Liver (tissue), 9 donors: ENCODE results near the gene RALGPS1. TPM values are rescaled to one million over a fixed set of nuclear protein-coding genes. Genes with fewer than 3 reads are reported as not detected.

Experiments used
- DNase-seq: peaks from one replicate; pipeline ENCODE4 v3.0.0-alpha.2; 2017; ENCODE audit warnings: low spot score
- H3K27ac ChIP-seq, 2 donors: one replicate each; pipeline ENCODE4 v1.7.0; 2013; ENCODE audit warnings: inconsistent platforms in 2 of 2, low read length in 2 of 2, control low read depth in 1 of 2, low read depth in 1 of 2, mild to moderate bottlenecking in 1 of 2
- H3K27me3 ChIP-seq, 4 donors: one replicate each; pipeline versions ENCODE4 v1.6.1 to v1.7.0; 2013; ENCODE audit warnings: low read length in 3 of 4, inconsistent platforms in 1 of 4, mild to moderate bottlenecking in 1 of 4, moderate library complexity in 1 of 4; ENCODE audit not compliant: control insufficient read depth in 4 of 4, insufficient read depth in 4 of 4
- H3K36me3 ChIP-seq, 4 donors: one replicate each; pipeline versions ENCODE4 v1.6.1 to v1.7.0; 2013; ENCODE audit warnings: low read length in 3 of 4, mild to moderate bottlenecking in 3 of 4, low read depth in 1 of 4, moderate library complexity in 1 of 4; ENCODE audit not compliant: control insufficient read depth in 4 of 4, insufficient read depth in 3 of 4
- H3K4me1 ChIP-seq, 4 donors: one replicate each; pipeline versions ENCODE4 v1.6.1 to v1.7.0; 2013; ENCODE audit warnings: low read length in 3 of 4, mild to moderate bottlenecking in 3 of 4, moderate library complexity in 1 of 4; ENCODE audit not compliant: control insufficient read depth in 4 of 4, insufficient read depth in 4 of 4
- H3K4me3 ChIP-seq, 3 donors: one replicate each; pipeline versions ENCODE4 v1.6.1 to v1.7.0; 2013; ENCODE audit warnings: low read length in 3 of 3, control low read depth in 1 of 3, low read depth in 1 of 3, mild to moderate bottlenecking in 1 of 3
- H3K9ac ChIP-seq, 2 donors: one replicate each; pipeline ENCODE4 v1.7.0; 2013; ENCODE audit warnings: low read length in 2 of 2, mild to moderate bottlenecking in 2 of 2, moderate library complexity in 2 of 2, control low read depth in 1 of 2, low read depth in 1 of 2
- H3K9me3 ChIP-seq, 4 donors: one replicate each; pipeline versions ENCODE4 v1.6.1 to v1.7.0; 2013; ENCODE audit warnings: low read length in 3 of 4; ENCODE audit not compliant: control insufficient read depth in 4 of 4
- ATF3 ChIP-seq: IDR thresholded peaks from 2 replicates; pipeline ENCODE4 v1.6.1; 2016; ENCODE audit warnings: antibody characterized with exemption
- CTCF ChIP-seq: fragments of 150-350 bp; IDR thresholded peaks from 2 replicates; pipeline ENCODE4 v1.5.1; 2017; ENCODE audit warnings: improper control_type of control experiment, low read depth, low read length; ENCODE audit not compliant: missing input control
- EGR1 ChIP-seq, 2 donors: IDR thresholded peaks; 2 replicates each; pipeline ENCODE4 v1.6.1; 2016 to 2018; ENCODE audit warnings: antibody characterized with exemption in 2 of 2, low read depth in 2 of 2
- FOXA2 ChIP-seq: IDR thresholded peaks from 2 replicates; pipeline ENCODE4 v1.6.1; 2016; ENCODE audit warnings: antibody characterized with exemption
- GABPA ChIP-seq, 2 donors: IDR thresholded peaks in 1 of 2; conservative IDR thresholded peaks in 1 of 2; 2 replicates each; pipeline ENCODE4 v1.6.1; 2016; ENCODE audit warnings: antibody characterized with exemption in 2 of 2, mild to moderate bottlenecking in 1 of 2, moderate library complexity in 1 of 2
- HNF4A ChIP-seq, 2 donors: conservative IDR thresholded peaks; 2 replicates each; pipeline ENCODE4 v1.6.1; 2016; ENCODE audit warnings: antibody characterized with exemption in 2 of 2, mild to moderate bottlenecking in 2 of 2
- HNF4G ChIP-seq: IDR thresholded peaks from 2 replicates; pipeline ENCODE4 v1.6.1; 2016; ENCODE audit warnings: antibody characterized with exemption
- JUND ChIP-seq, 2 donors: IDR thresholded peaks; 2 replicates each; pipeline ENCODE4 v1.6.1; 2016; ENCODE audit warnings: antibody characterized with exemption in 2 of 2
- NR2F2 ChIP-seq: IDR thresholded peaks from 2 replicates; pipeline ENCODE4 v1.6.1; 2016; ENCODE audit warnings: antibody characterized with exemption
- RAD21 ChIP-seq, 2 donors: IDR thresholded peaks; 2 replicates each; pipeline ENCODE4 v1.6.1; 2016; ENCODE audit warnings: antibody characterized with exemption in 2 of 2, mild to moderate bottlenecking in 2 of 2
- RXRA ChIP-seq, 2 donors: IDR thresholded peaks; 2 replicates each; pipeline ENCODE4 v1.6.1; 2017 to 2018; ENCODE audit warnings: antibody characterized with exemption in 2 of 2, mild to moderate bottlenecking in 1 of 2
- SP1 ChIP-seq: IDR thresholded peaks from 2 replicates; pipeline ENCODE4 v1.6.1; 2018; ENCODE audit warnings: antibody characterized with exemption, mild to moderate bottlenecking
- TAF1 ChIP-seq: conservative IDR thresholded peaks from 2 replicates; pipeline ENCODE4 v1.6.1; 2016; ENCODE audit warnings: antibody characterized with exemption, mild to moderate bottlenecking
- YY1 ChIP-seq: IDR thresholded peaks from 2 replicates; pipeline ENCODE4 v1.6.1; 2016; ENCODE audit warnings: antibody characterized with exemption, mild to moderate bottlenecking
- WGBS: extraction: QIAGEN DNeasy Blood & Tissue Kit; methylation state at CpG from one replicate; pipeline ENCODE4 v1.1.7; 2013; 5-methylcytosine and 5-hydroxymethylcytosine counted together
- polyA plus RNA-seq, 2 donors: library from polyadenylated mRNA; stranded (reverse) in 1 of 2; unstranded in 1 of 2; fragments of 200-250 nt in 1 of 2; fragments of >200 nt in 1 of 2; fragmentation: Nextera tagmentation in 1 of 2; extraction: Ambion mirVana in 1 of 2; gene quantifications; one replicate each; pipeline versions ENCODE4 v1.2.1 to v1.2.3, GENCODE V29; 2013 to 2015
- total RNA-seq, 2 donors: library from RNA; depleted of rRNA; stranded (reverse); fragments of >200 nt; gene quantifications; one replicate each; pipeline ENCODE4 v1.2.3, GENCODE V29; 2014
- TF ChIP-seq, protein P1 (sequence below): IDR thresholded peaks from 2 replicates; pipeline ENCODE4 v1.6.1; 2016; ENCODE audit warnings: antibody characterized with exemption
- TF ChIP-seq, protein P2 (sequence below): IDR thresholded peaks from 2 replicates; pipeline ENCODE4 v1.6.1; 2016; ENCODE audit warnings: antibody characterized with exemption, mild to moderate bottlenecking
- donor health status: healthy.
- donor health status: healthy.
- donor health status: healthy.
- donor health status: healthy.
- donor health status: healthy.

RALGPS1 gene
- total and polyA plus RNA-seq, 4 donors = 1.4 to 2.7 (median 2.0) TPM

- WGBS = 97% methylated on average over 4 of the region's 4 CpGs
- no peak overlapping the region for H3K9ac ChIP-seq
Observed at GRCh38 chr9:127205952-127206351, 291.4 kb downstream of the RALGPS1 start.

GRCh38 chr9:127206666-127207065 lies 292.1 kb downstream of the RALGPS1 start:
- Histone ChIP-seq H3K27ac (no peak overlapping the region), H3K9me3 (no peaks in the 10 kb centered on the region), H3K27me3 (no peaks in the 10 kb centered on the region), H3K4me3 (no peak overlapping the region), H3K4me1 (peaks cover 2 to 20% (median 11%) of the 10 kb centered on the region in 4 donors), H3K9ac (no peak overlapping the region), H3K36me3 (no peaks in the 10 kb centered on the region)
- no peak for DNase-seq
- 94% methylated on average over 3 of the region's 3 CpGs for WGBS
- TF ChIP-seq HNF4G (no peak), JUND (IDR thresholded peaks at IDR 0.05) (no peak), RAD21 (IDR thresholded peaks at IDR 0.05) (no peak), YY1 (no peak)
- TF ChIP-seq, protein P1, sequence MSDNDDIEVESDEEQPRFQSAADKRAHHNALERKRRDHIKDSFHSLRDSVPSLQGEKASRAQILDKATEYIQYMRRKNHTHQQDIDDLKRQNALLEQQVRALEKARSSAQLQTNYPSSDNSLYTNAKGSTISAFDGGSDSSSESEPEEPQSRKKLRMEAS = no peak

More at GRCh38 chr9:127205952-127206351, 291.4 kb downstream of the RALGPS1 start:
- no peak overlapping the region for H3K27ac ChIP-seq
- H3K27me3 ChIP-seq = no peaks in the 10 kb centered on the region
- no peaks in the 10 kb centered on the region for H3K9me3 ChIP-seq
- no peak overlapping the region for H3K4me3 ChIP-seq
- no peaks in the 10 kb centered on the region for H3K36me3 ChIP-seq
- TF ChIP-seq HNF4G = no peak
- peaks cover 2 to 19% (median 11%) of the 10 kb centered on the region in 4 donors for H3K4me1 ChIP-seq
- no peak for DNase-seq

DNA sequence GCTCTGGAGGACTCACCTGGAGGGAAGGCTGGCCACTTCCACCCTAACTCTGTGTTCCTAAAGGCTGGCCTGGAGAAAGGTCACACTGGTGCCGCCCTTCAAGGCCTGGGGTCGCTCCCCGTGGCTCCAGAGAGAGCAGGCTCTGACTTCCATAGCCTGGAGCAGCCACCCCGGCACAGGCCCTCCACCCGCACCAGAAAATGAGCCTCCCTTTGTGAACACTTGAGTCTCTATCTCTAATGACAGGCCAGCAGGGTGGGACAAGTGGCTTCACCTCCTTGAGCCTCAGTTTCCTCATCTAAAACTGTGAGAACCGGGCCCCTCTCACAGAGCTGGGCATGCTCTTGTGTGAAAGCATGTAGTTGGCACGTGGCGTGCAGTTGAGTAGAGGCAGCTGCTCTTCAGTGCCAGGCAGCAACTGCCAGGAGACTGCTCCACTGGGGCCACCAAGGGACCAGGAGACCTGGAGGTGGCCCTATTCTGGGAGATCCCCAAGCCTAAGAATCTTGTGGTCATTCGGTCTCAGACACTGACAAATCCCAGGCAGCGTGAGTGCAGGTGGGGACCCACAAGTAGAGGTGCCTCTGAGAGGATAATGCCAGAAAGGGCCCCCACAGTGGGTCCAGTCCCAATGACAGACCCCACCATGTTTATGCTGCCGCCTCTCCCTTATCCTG lies 293.3 kb downstream of the RALGPS1 start:
- TF ChIP-seq GABPA (IDR thresholded peaks at IDR 0.05 in 1 of 2, conservative IDR thresholded peaks at IDR 0.05 in 1 of 2) = no peak
- no peak for TF ChIP-seq FOXA2
- TF ChIP-seq RXRA (IDR thresholded peaks at IDR 0.05) = no peak
- no peak for TF ChIP-seq HNF4A (conservative IDR thresholded peaks at IDR 0.05)
- no peak for TF ChIP-seq YY1
- TF ChIP-seq NR2F2 = no peak
- TF ChIP-seq, protein P2, sequence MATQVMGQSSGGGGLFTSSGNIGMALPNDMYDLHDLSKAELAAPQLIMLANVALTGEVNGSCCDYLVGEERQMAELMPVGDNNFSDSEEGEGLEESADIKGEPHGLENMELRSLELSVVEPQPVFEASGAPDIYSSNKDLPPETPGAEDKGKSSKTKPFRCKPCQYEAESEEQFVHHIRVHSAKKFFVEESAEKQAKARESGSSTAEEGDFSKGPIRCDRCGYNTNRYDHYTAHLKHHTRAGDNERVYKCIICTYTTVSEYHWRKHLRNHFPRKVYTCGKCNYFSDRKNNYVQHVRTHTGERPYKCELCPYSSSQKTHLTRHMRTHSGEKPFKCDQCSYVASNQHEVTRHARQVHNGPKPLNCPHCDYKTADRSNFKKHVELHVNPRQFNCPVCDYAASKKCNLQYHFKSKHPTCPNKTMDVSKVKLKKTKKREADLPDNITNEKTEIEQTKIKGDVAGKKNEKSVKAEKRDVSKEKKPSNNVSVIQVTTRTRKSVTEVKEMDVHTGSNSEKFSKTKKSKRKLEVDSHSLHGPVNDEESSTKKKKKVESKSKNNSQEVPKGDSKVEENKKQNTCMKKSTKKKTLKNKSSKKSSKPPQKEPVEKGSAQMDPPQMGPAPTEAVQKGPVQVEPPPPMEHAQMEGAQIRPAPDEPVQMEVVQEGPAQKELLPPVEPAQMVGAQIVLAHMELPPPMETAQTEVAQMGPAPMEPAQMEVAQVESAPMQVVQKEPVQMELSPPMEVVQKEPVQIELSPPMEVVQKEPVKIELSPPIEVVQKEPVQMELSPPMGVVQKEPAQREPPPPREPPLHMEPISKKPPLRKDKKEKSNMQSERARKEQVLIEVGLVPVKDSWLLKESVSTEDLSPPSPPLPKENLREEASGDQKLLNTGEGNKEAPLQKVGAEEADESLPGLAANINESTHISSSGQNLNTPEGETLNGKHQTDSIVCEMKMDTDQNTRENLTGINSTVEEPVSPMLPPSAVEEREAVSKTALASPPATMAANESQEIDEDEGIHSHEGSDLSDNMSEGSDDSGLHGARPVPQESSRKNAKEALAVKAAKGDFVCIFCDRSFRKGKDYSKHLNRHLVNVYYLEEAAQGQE = no peak
- no peak for TF ChIP-seq SP1
- TF ChIP-seq HNF4G = no peak
- TF ChIP-seq EGR1 (IDR thresholded peaks at IDR 0.05; ENCODE audit: low read depth in 2 of 2) = no peak
- TF ChIP-seq, protein P1 = no peak
- no peak for TF ChIP-seq TAF1
- TF ChIP-seq CTCF = no peak
- no peak for TF ChIP-seq ATF3

More for the DNA sequence above, 293.3 kb downstream of the RALGPS1 start:
- H3K27me3 ChIP-seq = no peaks in the 10 kb centered on the region
- H3K36me3 ChIP-seq = no peaks in the 10 kb centered on the region
- H3K4me3 ChIP-seq = no peak overlapping the region
- peaks cover 2 to 20% (median 11%) of the 10 kb centered on the region in 4 donors for H3K4me1 ChIP-seq
- 95% methylated on average over 11 of the region's 11 CpGs for WGBS
- H3K9ac ChIP-seq = no peak overlapping the region
- no peak overlapping the region for H3K27ac ChIP-seq
- no peak for DNase-seq
- no peaks in the 10 kb centered on the region for H3K9me3 ChIP-seq
